ENCODE measurements around the gene JPH2.
A peak's percentile ranks its signal among the peaks of the same experiment; 100 is the strongest.
"Not testable (repeated sequence)": the region's sequence is repeated elsewhere in the genome, so short reads cannot be mapped to it uniquely, and the experiment has no call there.

JPH2 gene

GRCh38 chr20:44187054-44187771 is at the start of gene JPH2:
Gene JPH2 (minus strand): TSS chr20:44187188. CDS start chr20:44186705, 483 bp downstream.
- DNase-seq = no peak

DNA sequence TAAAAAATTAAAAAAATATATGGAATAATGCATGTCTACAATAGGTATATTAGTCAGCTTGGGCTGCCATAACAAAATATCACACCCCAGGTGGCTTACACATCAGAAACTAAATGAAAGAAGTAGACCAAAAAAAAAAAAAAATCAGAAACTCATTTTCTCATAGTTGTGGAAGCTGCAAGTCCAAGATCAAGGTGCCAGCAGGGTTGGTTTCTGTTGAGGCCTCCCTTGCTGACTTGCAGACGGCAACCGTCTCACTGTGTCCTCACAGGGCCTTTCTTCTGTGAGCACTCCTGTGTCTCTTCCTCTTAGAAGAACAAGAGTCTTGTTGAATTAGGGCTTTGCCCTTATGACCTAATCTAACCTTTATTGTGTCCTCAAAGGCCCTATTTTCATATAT is 48.7 kb upstream of the JPH2 start:
- DNase-seq = no peak

DNA sequence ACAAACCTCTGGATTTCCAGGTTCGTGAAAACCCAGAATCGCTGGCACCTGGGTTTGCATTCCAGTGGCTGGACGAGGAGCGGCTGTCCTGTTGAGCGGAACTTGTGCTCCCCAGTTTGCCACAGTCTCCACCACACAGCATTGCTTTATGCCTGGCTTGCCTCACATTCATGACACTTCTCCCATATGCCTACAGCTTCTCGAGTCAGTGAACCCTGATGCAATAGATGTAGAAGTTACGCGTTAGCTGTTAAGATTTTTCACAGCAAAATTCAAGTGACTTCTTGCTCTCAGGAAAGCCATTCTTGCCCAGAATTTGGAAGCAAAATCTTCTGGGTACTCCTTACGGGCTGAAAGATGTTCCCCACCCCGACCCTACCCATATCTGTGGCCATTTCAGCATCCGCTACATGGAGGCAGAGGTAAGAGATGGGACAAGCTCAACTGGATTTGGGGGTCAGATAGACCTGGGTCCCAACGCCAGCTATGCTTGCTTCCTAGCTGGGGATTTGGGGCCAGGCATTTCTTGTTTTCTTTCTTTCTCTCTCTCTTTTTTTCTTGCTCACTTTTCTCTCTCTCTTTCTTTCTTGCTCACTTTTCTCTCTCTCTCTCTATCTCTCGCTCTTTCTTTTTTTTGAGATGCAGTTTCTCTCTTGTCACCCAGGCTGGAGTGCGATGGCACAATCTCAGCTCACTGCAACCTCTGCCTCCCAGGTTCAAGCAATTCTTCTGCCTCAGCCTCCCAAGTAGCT is 47.8 kb upstream of the JPH2 start:
- no peak for DNase-seq

- no peak for DNase-seq
Observed at GRCh38 chr20:44233436-44234016, 46.5 kb upstream of the JPH2 start.

GRCh38 chr20:44232469-44232856 is 45.5 kb upstream of the JPH2 start:
- DNase-seq = not testable (repeated sequence)

DNA sequence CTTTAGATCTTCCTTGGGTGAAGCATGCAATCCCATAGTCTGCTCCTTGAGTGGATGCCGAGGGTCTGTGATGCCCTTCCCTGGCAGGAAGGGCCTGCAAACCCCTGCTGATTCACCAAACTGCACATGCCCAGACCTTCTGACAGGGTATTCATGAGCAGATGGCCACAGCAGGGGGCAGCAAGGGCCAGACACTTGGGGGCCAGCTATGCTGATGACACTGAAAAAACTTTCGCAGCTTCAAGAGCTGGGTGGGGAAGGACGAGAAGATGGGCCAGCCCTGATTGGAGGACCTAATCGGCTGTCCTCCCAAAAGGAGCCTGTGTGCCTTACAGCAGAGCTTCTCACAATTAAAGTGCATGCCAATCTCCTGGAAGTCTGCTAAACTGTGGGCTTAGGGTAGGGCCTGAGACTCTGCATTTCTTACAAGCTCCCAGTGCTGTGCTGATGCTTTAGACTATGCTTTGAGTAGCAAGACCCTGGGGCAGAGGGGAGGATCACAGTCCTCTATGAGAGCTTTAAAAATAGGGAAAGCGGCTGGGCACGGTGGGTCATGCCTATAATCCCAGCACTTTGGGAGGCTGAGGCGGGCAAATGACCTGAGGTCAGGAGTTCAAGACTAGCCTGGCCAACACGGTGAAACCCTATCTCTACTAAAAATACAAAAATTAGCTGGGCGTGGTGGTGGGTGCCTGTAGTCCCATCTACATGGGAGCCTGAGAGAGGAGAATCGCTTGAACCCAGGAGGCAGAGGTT is 44.9 kb upstream of the JPH2 start:
- DNase-seq = no peak

DNA sequence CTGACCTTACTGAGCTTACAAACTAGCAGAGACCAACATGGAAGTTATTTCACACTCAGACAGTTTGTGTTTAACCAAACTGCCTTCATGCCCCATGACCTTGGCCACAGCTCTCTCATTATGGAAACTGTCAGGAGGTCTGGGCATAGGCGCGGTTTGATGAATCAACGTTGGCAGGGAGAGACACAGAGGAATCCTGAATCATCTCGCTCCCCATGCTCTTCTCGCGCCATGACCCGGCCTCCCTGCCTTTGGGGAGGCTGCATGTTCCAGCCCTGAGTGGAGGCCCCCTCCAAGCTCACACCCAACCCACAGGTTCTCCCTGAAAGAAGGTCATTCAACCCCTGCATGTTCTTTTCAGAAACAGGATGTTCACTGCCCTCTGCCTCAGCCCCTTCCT is 44.2 kb upstream of the JPH2 start:
- no peak for DNase-seq

GRCh38 chr20:44228465-44229258 is 41.7 kb upstream of the JPH2 start:
- DNase-seq = no peak

DNA sequence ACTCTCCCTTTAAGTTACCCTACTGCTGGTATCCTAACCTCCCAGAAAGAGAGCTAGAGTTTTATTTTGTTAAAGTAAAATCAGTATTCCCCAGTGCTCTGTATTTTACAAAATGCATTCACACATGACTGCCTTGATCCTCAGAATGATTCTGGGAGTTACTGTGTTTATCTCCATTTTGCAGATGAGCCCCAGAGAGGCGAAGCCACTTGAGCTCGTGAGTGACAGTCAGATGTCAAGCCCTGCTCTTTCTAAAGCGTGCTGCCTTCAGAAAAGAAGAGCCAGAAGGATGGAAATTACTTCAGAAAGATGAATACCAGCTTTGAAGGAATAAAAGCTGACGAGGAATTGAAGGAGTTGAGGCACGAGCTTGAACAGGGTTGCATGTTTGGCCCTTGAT is 37.6 kb upstream of the JPH2 start:
- no peak for DNase-seq

DNA sequence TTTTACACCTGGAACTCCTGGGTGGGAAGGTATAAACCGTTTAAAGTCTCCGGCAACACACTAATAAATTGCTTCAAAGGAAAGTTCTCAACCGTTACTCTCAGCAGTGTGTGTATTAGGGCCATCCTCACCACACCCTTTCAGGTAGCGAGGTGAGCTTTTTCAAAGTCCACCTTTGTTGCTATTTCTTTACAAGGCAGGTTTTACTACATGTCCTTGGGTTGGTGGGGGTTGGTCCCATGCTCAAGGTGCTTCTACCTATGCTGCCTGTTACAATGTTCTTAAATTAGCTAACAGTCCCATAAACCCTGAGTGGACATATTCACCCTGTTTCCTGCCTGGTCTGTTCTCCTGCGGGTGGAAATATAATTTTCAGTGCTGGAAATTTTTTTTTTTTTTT is 36.7 kb upstream of the JPH2 start:
- DNase-seq = no peak

DNA sequence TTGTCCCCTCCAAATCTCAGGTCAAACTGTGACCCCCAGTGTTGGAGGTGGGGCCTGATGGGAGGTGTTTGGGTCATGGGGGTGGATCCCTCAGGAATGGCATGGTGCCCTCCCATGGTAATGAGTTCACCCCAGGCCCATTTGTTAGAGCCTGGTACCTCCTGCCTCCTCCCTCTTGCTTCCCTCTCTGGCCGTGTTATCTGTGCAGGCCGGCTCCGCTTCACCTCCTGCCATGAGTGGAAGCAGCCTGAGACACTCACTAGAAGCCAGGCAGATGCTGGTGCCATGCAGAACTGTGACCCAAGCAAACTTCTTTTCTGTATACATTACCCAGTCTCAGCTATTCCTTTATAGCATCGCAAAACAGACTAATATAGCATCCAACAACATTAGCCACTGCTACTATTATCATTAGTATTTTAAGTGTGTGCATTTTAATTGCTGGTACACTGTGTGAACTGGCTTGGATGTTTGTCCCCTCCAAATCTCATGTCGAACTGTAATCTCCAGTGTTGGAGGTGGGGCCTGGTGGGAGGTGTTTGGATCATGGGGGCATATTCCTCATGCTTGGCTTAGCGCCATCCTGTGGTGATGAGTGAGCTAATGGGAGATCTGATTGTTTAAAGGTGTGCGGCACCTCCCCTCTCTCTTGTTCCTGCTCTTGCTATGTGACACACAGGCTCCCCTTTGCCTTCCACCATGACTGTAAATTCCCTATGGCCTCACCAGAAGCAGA is 35.8 kb upstream of the JPH2 start:
- no peak for DNase-seq

DNA sequence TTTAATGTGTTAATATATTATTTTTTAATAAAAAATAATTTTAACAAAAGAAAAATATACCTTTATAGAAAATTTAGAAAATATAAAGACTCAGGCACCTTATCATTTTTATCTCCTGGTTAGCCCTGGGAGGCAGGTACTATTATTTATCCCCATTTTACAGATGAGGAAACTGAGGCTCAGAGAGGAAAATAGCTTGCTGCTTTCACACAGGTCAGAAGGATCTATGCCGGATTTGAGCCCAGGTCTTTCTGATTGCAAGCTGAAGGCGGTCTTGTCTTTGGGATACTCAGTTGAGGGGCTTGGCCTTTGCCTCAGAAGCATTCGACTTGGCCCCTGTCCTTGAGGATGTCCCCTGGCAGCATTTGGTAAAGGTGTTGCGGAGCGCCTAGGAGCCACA is 35.0 kb upstream of the JPH2 start:
- no peak for DNase-seq

DNA sequence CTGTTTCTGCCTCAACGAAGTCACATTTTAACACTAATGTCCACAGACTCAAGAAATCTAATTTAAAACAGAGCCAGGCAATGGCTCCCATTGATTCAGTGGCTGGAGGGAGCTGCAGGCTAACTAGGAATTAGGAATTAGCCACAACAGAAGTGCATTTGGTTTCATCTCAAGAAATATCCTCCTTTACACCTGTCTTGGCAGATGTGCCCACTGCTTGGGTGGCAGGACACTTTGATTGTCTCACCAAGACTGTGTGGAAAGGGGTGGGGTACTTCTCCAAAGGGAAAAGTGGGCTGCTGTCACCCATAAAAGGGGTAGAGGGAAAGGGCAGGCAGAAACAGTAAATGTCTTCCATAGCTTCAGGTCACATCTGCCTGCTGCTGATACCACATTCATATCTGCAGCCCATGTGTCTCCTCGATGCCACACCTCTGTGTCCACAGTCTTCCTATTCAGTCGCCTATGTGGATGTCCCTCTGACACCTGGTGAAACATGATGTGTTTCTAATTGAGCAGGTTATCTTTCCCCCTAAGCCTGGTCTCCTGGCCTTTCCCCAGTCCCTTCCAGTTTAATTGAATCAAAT is 34.5 kb upstream of the JPH2 start:
- no peak for DNase-seq

GRCh38 chr20:44219791-44220190 is 32.8 kb upstream of the JPH2 start:
- DNase-seq = no peak

GRCh38 chr20:44219170-44219730 is 32.3 kb upstream of the JPH2 start:
- no peak for DNase-seq

GRCh38 chr20:44218446-44218845 is 31.5 kb upstream of the JPH2 start:
- DNase-seq = no peak

DNA sequence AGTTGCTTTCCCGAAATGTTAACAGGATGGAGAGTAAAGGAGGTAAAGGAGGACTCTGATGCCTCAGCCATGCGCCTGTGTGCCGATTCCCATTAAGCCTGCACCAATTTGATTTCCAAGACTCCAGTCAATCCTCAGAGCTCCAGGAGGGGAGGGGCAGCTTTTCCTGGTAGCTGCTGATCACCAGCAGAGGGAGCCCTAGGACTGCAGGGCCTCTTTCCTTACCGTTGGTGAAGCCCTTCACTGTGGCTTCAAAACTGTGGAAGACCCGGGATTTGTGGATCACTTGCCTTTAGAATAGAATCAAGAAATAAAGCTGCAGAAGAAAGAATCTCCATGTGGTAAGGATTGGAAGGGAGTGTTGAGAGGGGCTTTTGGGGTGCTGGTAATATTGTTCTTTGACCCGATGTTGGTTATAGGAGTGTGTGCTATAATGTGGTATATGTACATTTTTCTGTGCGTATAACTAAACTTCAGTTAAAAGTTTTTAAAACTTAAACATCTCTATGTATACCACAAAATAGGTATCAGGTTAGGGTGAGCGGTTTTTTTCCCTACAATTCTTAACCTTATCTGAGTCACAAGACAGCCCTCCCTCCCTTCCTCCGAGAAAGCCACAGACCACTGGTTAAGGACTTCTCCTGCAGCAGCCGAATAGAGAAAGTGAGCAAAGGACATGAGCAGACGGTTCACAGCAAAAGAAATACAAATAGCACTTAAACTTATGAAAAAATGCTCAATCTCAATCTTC is 30.5 kb upstream of the JPH2 start:
- peak; percentile 72 for DNase-seq

DNA sequence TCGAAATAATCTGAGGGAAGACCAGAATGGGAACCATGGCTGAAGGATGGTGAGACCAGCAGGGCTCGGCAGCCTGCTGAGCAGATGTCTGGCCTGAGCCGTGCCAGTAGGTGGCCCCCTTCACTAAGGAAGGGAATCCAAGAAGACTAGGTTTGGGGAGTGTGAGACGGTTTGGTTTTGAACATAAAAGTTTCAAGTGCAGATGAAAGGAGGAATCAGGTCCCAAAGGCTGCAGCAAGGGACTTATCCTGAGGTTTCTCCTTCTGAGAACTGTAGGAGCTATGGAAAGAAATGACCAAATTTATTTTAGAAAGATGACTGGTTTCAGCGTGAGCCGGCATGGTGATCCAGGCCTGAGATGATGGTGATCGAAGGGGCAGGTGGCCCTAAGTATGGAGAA is 28.1 kb upstream of the JPH2 start:
- DNase-seq = peak; percentile 51

DNA sequence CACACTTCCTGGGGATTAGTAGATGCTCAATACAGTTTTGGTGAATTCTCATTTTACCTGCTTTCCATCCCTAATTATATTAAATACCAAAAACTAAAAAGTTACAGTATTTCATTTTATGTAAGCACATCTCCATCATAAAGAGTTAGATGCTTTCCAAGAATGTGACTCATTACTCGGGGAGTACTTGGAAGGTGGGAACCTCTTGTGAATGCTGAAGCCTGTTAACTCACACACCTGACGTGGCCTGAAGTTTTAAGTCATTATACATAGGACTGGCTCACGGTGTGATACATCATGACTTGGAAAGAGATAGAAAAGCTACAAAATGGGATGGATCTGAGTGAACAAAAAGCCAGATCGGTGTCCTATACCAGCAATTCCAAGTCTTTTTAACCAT is 25.8 kb upstream of the JPH2 start:
- no peak for DNase-seq

All from NCI-H1105 (cell line).